Effector CD4-positive, alpha-beta T cell (primary cell): Measurements from ENCODE around the gene IBA57.
A peak's percentile ranks its signal among the peaks of the same experiment; 100 is the strongest.
"Not testable (repeated sequence)": the region's sequence is repeated elsewhere in the genome, so short reads cannot be mapped to it uniquely, and the experiment has no call there.

Experiments
- DNase-seq: peaks from one replicate; pipeline ENCODE4 v3.0.0-alpha.2; 2020

IBA57 gene

GRCh38 chr1:228173528-228174481 is 8.2 kb downstream of the IBA57 start:
- DNase-seq, result peak; percentile 28

- DNase-seq, result peak; percentile 29
Measured at GRCh38 chr1:228174482-228175315, 9.1 kb downstream of the IBA57 start.

DNA sequence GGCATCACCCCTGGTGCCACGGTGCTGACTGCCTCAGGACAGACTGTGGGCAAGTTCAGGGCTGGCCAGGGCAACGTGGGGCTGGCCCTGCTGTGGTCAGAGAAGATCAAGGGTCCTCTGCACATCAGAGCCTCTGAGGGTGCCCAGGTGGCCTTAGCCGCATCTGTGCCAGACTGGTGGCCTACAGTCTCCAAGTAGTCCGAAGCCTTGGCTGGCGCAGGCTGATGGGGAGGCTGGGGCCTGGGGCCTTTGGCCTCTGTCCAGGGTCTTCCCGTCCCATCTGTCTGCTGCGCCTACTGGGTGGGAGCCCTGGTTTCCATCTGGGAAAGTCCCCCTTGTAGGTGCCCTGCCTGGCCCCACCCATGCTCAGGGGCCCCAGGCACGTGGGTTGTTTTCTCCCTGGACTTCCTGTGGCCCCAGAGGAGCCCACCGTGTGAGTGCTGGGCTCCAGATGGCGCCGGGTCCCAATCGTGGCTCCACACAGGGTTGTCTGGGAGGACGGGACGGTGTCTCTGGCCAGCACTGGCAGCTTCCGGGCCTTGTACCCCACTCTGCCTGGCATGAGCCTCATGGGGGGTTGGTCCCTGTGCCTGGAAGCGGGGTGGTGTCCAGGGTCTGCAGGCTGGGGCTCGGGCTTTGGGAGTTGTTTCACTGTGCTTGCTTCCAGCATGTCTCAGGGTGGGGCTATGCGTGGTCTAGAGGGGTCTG is 9.9 kb downstream of the IBA57 start:
- DNase-seq, result no peak

DNA sequence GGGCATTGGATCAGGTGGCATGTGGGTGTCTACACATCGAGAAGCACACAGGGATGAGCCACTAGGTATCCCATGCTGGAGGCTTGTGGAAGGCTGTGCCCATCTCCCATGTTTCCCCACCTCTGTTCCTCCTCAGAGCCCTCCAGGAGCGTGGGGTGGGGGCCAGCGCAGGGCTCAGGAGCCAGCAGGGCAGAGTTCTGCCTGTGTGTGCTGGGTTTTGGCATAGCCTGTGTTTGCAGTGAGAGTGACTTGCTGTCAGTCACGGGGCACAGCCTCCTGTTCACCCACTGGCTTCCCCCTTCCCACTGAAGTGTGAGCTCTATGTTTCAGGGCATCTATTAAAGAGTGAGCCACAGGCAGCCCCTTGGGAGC is 10.4 kb downstream of the IBA57 start:
- no peak for DNase-seq

DNA sequence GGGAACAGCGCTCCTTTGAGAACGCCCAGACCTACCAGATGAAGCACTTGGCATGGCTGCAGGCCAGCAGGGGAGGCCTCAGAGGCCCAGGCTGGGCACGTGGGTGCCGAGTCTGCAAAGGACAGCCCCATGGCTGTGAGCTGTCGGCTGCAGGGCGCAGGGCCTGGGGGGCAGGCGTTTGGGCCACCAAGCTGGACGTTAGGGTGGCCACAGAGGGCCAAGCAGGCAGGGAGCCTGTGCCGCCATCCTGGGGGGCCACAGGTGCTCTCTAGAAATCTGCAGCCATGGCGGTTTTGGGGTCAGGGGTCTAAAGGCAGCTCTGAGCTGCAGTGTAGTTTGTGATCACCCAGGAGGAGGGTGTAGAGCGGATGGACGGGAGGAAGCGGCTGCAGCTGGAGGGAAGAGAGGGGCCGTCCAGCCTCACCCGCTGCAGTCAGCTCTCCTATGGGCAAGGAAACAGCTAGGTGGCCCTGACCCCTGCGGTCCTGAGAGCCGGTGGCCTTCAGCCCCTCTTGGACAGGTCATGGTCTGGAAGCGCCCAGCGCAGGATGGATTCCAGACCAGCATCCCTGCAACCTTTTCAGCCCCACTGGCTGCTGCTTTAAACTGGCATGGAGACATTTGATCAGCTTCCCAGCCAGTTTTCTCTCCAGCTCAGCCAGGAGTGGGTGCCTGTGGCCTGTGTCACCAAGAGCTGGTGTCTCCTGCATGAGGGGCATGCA is 11.0 kb downstream of the IBA57 start:
- no peak for DNase-seq

DNA sequence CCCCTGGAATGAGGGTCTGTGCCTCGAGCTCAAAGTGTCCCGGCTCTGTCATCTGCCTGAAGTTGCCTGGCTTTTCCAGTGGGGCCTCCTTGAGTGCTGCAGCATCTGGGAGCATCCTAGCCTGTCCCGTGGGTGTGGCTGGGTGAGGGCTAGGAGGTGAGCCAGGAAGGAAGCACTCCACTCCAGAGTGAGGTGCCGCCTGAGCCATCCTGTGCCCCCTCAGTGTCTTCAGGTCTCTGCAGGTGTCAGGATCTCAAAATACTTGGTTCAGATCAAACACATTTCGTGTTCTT is 11.5 kb downstream of the IBA57 start:
- no peak for DNase-seq

DNA sequence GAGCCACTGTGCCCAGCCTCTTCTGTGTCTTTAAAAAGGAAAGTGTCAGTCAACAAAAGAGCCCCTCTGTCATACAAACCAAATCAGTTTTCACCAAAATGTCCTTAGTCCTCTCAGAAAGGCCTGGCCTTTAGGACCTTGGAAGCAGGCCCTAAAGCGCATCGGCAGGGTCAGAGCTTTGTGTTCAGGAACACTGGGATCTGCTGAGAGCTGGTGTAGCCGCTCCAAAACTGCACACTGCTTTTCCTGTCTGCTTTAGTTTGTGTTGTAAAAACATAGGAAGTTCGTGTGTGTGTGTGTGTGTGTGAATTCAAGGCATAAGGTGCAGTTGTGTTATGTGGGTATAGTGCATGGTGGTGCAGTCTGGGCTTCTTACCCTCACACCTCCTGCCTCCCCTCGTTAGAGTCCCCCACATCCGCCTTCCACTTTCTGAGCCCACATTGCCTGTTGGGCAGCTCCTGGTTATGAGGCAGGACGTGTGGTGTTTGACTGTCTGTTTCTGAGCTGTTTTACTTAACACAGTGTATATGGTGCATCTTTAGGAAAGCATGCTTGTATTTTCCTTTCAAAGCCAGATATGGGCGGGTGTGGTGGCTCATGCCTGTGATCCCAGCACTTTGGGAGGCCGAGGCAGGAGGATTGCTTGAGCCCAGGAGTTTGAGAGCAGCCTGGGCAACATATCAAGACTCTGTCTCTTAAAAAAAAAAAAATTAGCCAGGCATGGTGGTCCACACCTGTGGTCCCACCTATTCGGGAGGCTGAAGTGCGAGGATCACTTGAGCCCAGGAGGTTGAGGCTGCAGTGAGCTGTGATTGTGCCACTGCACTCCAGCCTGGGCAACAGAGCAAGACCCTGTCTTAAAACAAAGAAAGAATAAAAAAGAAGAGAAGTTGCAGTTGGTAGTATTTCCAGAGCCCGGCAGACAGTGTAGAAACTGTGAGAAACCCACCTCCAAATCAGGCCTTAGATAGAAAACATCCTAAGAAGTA is 12.4 kb downstream of the IBA57 start:
- no peak for DNase-seq

DNA sequence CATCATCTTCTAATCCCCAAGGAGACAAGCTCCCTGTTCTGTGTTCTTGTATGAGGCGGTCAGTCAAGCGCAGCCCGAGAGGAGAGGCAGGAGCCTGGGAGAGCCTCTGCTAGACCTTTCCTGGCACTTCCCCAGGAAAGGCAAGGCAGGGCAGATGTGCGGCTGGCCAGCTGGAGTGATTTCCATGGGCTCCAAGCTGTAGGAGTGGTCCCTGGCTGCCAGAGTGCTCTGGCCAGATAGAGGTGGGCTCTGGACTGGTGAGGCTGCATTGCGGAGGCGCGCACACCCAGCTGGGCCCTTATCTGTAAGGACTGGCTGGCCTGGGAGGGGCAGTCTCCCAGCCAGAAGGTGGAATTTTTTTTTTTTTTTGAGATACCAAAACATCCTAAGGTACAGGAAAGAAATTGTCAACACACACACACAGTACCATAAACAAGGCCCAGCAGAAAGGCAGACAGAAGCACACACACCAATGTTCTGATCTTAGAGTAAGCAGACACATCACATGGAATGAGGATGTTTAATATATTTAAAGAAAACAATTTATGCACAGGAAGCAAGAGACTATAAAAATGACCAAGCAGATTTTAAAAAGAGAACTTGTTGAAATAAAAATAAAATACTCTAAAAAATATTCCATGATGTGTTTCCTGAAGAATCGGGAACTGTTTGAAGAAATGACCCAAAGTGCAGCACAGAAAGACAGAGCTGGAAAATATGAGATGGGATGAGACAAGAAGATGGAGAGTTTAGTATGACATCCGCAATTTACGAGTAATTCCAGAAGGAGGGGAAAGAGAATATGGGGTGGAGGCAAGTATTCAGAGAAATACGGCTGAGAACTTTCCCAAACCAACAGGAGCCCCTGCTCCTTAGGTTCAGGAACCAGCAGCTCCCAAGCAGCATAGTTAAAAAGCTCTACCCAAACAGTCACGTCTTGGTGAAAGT is 13.4 kb downstream of the IBA57 start:
- DNase-seq, result no peak

- no peak for DNase-seq
Measured at GRCh38 chr1:228180271-228180958, 14.8 kb downstream of the IBA57 start.

- DNase-seq, result no peak
Measured at GRCh38 chr1:228180959-228181644, 15.5 kb downstream of the IBA57 start.

GRCh38 chr1:228181645-228182034 is 16.0 kb downstream of the IBA57 start:
- DNase-seq, result no peak

DNA sequence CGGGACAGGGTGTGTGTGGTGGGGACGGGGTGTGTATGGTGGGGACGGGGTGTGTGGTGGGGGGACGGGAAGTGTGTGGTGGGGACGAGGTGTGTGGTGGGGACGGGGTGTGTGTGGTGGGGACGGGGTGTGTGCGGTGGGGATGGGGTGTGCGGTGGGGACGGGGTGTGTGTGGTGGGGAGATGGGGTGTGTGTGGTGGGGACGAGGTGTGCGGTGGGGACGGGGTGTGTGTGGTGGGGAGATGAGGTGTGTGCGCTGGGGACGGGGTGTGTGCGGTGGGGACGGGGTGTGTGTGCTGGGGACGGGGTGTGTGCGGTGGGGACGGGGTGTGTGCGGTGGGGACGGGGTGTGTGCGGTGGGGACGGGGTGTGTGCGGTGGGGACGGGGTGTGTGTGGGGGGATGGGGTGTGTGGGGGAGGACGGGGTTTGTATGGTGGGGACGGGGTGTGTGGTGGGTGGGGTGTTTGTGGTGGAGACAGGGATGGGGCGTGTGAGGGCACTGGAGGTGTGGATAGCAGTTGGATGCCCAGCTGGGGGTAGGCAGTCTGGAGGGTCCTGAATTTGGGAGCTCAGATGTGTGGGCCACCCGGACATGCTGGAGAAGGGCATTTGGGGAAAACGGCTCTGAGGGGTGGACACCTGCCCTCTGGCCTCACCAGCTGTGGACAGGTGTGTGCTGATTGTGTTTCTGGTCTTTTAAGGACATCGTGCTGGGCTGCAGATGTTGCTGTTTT is 16.9 kb downstream of the IBA57 start:
- DNase-seq, result no peak

DNA sequence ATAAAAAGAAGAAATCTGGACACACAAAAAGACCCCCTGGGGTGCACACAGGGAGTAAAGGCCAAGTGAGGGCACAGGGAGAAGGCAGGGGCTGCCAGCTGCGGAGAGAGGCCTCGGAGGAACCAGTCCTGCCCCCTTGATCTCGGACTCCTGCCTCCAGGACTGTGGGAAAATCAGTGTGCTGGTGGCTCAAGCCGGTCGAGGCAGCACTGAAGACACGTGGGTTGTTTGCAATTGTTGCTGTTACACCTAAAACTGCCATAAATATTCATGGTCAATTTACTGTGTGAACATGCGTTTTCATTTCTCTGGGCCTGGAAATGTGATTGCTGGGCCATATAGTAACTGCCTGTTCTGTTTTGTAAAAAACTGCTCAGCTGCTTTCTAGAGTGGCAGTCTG is 18.5 kb downstream of the IBA57 start:
- DNase-seq, result no peak

GRCh38 chr1:228185641-228185965 is 20.0 kb downstream of the IBA57 start:
- DNase-seq, result peak; percentile 47

- DNase-seq, result not testable (repeated sequence)
Measured at GRCh38 chr1:228188249-228188648, 22.6 kb downstream of the IBA57 start.

DNA sequence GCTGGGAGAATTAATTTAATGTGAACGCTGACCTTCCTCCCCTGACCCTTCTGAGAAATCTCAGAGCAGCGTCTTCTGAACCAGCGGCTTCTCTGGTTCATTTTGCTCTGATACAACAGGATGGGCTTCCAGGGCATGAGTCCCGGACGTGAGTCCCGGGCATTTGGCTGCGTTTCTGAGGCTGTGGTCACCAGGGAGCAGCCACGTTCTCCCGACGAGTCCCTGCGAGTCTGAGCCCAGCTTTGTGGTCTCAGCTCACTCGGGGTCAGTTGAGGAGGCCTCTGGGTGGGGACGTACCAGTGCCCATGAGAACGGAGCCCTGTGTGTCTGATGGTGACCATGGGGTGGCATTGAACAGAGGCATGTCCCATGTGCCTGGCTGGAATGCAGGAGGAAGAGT is 24.6 kb downstream of the IBA57 start:
- DNase-seq, result no peak

GRCh38 chr1:228190778-228191177 is 25.2 kb downstream of the IBA57 start:
- DNase-seq, result no peak

DNA sequence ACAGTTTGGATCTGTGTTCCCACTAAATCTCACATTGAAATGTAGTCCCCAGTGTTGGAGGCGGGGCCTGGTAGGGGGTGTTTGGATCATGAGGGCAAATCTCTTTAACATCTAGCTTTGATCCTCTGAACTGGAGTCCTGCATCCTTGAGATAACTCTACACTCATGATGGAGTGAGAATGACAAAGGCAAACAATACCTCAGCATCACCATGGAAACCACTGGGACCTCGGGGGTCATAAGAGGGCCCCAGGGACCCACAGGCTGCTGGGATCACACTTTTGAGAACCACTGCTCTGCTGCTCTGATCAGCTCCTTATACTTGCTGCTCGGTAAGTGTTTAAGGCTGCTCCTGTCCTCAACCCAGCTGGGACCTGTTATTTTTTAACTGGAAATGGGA is 28.8 kb downstream of the IBA57 start:
- no peak for DNase-seq
